Globus pallidus (tissue), 1 donor: ENCODE results near the gene NPDC1.
A peak's percentile ranks its signal among the peaks of the same experiment; 100 is the strongest.

Experiments used
- DNase-seq: peaks from one replicate; pipeline ENCODE4 v3.0.0-alpha.2; 2015; ENCODE audit warnings: low spot score

The NPDC1 gene

GRCh38 chr9:137056739-137057415 lies 10.9 kb upstream of the NPDC1 start:
- no peak for DNase-seq

- peak; percentile 98 for DNase-seq
Observed at GRCh38 chr9:137055385-137056364, 9.7 kb upstream of the NPDC1 start.

DNA sequence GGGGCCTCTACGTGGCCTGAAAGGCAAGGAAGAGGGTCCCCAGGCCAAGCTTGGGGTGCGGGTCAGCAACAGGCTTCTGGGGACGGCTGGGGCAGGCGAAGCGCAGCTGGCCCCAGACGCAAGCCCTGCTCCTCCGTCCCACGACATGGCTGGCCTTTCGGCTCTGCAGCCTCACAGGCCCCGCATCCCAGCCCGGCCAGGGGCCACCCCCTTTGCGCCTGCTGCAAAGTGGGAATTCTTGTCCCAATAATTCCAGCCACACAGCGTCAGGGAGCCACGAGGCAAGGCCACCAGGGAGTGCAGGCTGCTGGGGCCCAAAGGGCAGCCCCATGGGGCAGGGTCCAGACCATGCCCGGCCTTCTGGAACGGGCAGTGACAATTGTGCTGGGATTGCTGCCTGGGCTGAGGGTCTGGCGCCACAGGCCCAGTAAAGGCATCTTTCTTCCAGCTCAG lies 9.0 kb upstream of the NPDC1 start:
- no peak for DNase-seq

DNA sequence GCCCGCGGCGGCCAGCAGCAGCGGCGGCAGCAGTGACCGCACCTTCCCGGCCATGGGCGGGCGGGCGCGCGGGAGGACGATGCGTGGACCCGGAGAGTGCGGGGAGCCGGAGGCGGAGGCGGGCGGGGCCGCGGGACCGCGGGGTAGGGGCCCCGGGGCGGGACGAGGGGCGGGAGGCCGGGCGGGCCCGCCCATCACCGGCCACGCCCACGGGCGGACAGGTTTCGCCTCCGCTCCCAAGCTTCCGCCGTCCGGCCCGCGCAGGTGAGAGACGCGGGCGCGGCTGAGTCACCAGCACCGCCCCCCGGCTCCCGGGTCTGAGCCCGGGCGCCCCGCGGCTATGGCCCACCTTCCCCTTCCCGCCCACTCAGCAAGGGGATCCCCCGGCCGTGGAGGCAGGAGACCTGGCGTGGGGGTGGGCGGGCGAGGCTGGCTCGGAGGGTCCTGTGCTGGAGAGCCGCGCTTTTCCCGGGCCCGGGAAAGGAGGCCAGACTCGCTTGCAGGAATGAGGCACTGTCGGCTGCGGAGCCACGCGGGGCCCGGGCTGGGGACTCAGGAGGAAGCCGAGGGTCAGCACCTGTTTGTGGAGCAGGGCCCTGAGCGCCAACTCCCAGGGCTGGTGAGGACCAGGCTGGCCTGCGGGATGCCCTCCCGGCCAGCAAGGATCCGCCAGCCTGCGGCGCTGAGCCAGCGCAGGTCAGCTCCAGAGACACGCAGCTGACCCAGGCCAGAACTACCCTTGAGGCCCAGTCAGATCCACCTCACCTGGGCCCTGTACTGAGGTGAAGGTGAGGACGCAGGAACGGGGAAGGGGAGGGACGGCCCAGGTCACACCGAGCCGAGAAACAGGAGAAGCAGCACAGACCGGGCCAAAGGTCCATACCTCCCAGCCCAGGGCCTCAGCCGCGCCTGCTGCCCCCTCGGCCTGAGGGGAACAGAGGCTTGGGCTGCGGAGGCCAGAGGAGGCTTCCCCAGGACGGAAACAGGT lies 8.3 kb upstream of the NPDC1 start, which contains the start of gene ENTPD2:
TSS of gene ENTPD2 (minus strand) at position 118 of the 988 bp plus-strand sequence. CDS start at position 54, 64 bp downstream.
- DNase-seq: no peak

DNA sequence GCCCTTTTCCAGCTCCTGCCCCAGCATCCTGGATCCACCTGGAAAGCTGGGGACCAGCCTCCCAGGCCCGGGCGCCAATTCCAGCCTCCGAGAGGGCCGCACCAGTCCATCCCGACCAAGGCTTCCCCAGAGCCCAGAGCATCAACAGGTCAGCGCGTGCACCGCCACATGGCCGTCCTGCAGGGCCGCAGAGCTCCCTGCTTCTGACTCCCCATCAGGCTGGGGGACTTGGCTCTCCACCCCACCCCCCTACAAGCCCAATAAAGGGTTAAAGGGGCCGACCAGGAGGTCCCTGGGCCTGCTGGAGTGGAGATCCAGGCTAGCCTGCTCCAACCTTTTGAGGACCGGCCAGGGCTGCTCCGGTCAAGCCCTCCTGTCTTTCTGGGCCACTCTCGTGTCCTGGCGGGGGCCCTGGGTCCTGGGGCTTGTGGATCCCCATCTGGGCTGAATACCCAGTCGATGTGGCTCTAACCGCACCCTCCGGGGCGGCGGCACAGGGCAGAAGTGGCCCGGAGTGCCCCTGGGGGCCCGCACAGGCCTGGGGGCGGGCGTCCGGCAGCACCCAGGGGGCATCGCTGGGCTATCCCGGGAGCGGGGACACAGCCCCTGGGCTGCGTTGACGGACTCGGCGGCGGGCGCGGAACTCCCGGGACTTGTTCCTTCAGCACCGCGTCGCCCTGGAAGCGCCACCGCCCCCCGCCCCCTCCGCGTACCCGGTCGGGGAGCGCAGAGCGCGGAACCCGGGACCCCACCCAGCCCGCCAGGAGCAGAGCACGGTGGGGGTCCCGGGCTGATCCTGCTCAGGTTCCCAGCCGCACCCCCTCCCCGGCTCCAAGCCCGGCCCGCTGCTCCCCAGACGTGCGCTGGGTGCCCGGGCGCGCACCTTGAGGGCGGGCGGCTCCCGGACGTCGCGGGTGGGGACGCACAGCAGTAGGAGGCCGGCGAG lies 7.3 kb upstream of the NPDC1 start:
- no peak for DNase-seq

GRCh38 chr9:137052293-137052692 lies 6.3 kb upstream of the NPDC1 start:
- DNase-seq: no peak

- DNase-seq: no peak
Observed at GRCh38 chr9:137051145-137051724, 5.3 kb upstream of the NPDC1 start.

DNA sequence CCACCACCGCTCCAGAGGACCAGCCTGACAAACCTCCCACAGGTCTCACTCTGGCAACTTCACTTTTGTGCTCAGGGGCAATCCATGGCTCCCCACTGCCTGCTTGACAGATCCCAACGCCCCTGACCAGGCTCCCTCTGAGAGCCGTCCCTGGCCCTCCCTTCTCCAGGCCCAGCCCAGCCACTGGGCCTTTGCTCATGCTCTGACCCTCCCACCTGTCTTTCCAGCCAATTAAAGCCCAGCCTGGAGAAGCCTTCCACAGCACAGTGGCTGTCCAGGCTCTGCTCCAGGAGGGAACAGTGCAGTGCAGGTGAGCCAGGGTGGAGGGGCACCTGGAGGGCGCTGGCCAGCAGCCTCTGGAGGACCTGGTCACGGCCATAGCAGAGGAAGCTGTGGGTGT lies 4.6 kb upstream of the NPDC1 start:
- no peak for DNase-seq

- DNase-seq: no peak
Observed at GRCh38 chr9:137049544-137050449, 3.8 kb upstream of the NPDC1 start.

DNA sequence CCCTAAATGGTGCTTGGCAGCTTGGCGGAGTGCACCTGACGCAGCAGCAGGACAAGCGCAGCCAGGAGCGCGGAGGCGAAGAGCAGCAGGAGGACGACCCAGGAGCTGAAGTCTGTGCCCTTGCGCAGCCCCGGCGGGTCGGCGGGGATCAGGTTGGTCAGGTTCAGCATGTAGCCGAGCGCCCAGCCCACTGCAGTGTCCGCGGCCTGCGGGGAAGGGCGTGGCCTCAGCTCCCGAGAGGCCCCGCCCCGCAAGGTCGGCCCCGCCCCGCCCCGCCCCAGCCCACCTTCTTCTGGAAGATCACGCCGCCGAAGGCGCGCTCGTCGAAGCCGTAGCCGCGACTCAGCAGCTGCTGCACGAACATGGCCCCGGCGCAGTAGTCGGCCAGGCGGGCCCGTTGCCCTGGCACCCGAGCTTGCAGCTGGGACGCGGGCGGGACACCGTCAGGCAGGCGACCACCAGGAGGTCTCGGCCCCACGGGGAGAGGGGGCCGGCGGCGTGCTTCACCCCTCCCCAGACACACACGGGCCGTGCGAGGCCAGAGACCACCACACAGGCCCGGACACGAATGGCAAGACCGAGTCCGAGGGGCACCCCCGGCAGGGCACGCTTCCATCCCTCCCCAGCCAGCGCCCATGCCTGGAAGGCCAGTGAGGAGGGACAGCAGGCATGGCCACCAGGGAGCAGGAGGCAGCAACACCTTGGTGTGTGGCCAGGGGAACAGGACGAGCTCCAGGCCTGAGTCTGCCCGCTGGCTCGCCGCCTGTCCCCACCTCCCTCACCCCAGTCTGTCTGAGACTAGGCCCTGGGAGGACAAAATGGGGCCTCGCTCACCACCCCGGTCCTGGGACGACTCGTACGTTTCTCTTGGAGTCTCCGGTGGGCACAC lies 2.9 kb upstream of the NPDC1 start:
- no peak for DNase-seq

- DNase-seq: no peak
Observed at GRCh38 chr9:137045294-137046087, 486 bp downstream of the NPDC1 start.

DNA sequence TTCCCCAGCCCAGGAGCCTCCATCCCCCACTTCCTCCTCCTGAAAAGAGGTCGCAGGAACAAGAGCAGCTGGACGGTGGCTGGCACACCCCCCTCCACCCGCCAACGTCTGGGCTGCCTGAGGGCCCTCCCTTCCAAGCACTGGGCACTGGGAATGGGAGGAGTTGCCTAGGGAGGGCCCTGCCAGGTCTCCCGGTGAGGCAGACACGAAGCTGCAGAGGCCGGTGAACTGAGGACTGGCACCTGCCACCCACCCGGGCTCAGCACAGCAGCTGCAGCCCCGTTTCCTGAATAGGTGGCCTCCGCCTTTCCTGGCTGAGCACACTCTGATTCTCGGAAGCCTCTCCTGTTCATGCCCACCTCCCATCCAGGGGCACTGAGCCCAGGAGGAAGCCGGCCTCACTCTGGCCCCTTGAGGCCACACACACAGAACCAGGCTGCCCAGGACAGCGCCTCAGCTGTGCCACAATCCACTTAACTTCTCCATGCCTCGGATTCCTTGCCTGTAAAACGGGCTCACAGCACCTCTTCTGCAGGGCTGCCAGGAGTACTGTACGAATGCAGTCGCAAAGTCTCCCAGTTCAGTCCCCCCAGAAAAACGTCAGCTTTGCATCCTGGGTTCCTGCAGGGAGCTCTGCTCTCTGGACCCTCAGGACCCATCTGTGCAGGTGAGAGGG lies 1.3 kb downstream of the NPDC1 start:
- DNase-seq: no peak

DNA sequence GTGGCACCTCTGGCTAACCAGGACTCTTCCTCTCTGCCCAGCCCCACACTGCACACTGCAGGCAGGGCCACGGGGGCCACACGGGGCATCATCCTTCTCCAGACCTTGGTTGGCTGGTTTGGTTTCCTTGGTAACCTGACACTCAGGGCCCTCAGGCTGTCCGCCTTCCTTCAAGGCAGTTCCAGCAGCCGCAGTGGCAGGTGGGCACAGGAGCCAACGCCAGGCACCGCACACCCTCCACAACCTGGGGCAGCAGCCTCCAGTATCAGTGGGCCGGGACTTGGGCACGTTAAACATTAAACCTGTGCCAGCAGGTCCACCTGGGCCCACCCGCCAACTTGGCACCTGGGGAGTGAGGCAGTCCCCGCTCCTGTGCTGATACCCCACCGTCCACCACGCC lies 1.9 kb downstream of the NPDC1 start:
- no peak for DNase-seq

GRCh38 chr9:137042751-137043727 lies 2.9 kb downstream of the NPDC1 start:
- no peak for DNase-seq

DNA sequence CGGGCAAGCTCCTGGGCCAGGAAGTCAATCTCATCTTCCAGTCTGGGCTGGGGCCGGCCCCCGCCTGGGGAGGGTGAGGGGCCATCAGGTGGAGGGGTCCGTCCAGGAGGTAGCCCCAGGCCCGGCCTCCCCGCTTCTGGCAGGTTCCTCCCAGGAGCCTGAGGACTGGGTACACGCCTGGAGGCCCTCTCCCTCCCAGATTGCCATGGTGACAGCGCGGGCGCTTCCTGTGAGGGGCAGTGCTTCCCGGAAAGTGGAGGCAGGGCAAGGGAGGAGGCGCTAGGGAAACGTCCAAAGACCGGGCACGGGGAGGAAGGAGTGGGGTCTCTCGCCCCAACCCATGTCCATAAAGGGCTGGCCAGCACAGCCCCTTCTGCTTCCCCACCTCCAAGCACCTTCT lies 4.9 kb downstream of the NPDC1 start:
- DNase-seq: no peak
